Measurements from ENCODE around the gene ROPN1L.

The ROPN1L gene

GRCh38 chr5:10427978-10428377, 13.7 kb upstream of the ROPN1L start:
- DNase-seq (ENCODE audit: low spot score) = no peak

- no peak for DNase-seq (ENCODE audit: low spot score)
Measured at GRCh38 chr5:10431415-10431814, 10.3 kb upstream of the ROPN1L start.

GRCh38 chr5:10432059-10433008, 9.3 kb upstream of the ROPN1L start:
- no peak for DNase-seq (ENCODE audit: low spot score)

GRCh38 chr5:10434392-10434791, 7.3 kb upstream of the ROPN1L start:
- DNase-seq (ENCODE audit: low spot score) = no peak

- no peak for DNase-seq (ENCODE audit: low spot score)
Measured at GRCh38 chr5:10438301-10438700, 3.4 kb upstream of the ROPN1L start.

- no peak for DNase-seq (ENCODE audit: low spot score)
Measured at GRCh38 chr5:10439692-10440091, 2.0 kb upstream of the ROPN1L start.

GRCh38 chr5:10440367-10440990, 1.2 kb upstream of the ROPN1L start:
- no peak for DNase-seq (ENCODE audit: low spot score)

GRCh38 chr5:10441992-10442435, 335 bp downstream of the ROPN1L start:
- no peak for DNase-seq (ENCODE audit: low spot score)

- DNase-seq (ENCODE audit: low spot score) = no peak
Measured at GRCh38 chr5:10442576-10442975, 897 bp downstream of the ROPN1L start.

GRCh38 chr5:10445352-10445751, 3.7 kb downstream of the ROPN1L start:
- DNase-seq (ENCODE audit: low spot score) = no peak

GRCh38 chr5:10446490-10446889, 4.8 kb downstream of the ROPN1L start:
- no peak for DNase-seq (ENCODE audit: low spot score)

- no peak for DNase-seq (ENCODE audit: low spot score)
Measured at GRCh38 chr5:10447041-10447440, 5.4 kb downstream of the ROPN1L start.

GRCh38 chr5:10448754-10449360, 7.2 kb downstream of the ROPN1L start:
- DNase-seq (ENCODE audit: low spot score) = no peak

- no peak for DNase-seq (ENCODE audit: low spot score)
Measured at GRCh38 chr5:10451137-10451824, 9.6 kb downstream of the ROPN1L start.

GRCh38 chr5:10452768-10453331, 11.2 kb downstream of the ROPN1L start:
- DNase-seq (ENCODE audit: low spot score) = peak; percentile 77

- DNase-seq (ENCODE audit: low spot score) = no peak
Measured at GRCh38 chr5:10453545-10453944, 11.9 kb downstream of the ROPN1L start.

- no peak for DNase-seq (ENCODE audit: low spot score)
Measured at GRCh38 chr5:10454591-10455276, 13.1 kb downstream of the ROPN1L start.

GRCh38 chr5:10455277-10455670, 13.6 kb downstream of the ROPN1L start:
- DNase-seq (ENCODE audit: low spot score) = no peak

GRCh38 chr5:10456583-10457420, 15.1 kb downstream of the ROPN1L start:
- DNase-seq (ENCODE audit: low spot score) = no peak

Data from globus pallidus (tissue), 1 donor.